ENCODE data around the gene MX1. TPM values are rescaled to one million over a fixed set of nuclear protein-coding genes. Genes with fewer than 3 reads are reported as not detected.

The MX1 gene
- total RNA-seq: 34.4 and 102 TPM in 2 replicates

GRCh38 chr21:41425954-41426675, at the start of gene MX1:
MX1 (plus strand) TSS chr21:41426239; CDS start chr21:41432071, 5,832 bp downstream.

DNA sequence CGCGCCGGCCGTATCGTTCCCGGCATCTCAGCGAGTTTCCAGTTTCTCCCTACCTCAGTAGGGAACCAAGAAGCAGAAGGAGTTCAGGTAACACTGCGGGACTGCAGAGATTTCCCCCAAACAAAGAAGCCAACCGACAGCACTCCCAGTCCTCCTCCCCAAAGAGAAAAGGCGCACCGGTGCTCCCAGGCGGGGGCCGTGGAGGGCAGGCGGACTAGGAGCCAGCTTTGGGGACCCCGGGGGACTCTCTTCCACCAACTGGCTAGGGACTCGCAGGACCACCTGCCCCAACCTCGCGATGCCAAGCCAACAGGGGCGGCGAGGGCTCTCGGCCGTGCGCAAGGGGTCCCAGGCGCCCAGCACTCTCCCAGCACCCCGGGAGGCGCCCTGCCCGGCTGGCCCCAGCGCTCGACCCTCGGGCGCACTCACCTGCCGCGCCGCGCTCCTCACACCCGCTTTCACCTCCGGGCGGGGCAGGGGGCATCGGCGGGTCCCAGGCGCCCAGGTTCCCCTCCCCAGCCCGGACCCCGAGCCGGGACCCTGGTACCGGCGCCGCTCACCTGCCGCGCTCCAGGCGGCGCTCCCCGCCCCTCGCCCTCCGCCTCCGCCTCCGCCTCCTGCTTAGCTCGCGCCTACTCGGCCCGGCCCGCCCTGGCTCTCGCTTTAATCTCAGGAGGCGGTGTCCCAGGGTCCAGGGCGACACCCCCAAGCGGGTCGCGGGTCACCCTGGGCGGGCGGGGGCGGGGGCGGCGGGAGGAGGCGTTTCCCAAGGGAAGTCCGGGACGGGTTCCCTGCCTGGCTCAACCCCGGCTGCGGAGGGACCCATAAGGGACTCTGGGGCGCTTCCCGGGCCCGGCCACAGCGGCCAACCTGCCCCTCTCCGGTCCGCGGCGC, 81.7 kb downstream of the MX1 start, which contains the start of gene TMPRSS2:
Gene TMPRSS2 (minus strand): TSS at position 638 of the 894 bp plus-strand sequence. CDS start 10,025 bp downstream, outside the sequence.

Other genes starting within 250 kb of the MX1 start
- gene FAM3B, start 109.4 kb upstream of the MX1 start, total RNA-seq: not detected in 2 replicates
- gene MX2, start 64.2 kb upstream of the MX1 start, total RNA-seq: 7.9 and 16.1 TPM in 2 replicates
- gene TMPRSS2, start 81.9 kb downstream of the MX1 start, total RNA-seq: not detected in 2 replicates